ENCODE data around the gene EPB41L4A. TPM values are rescaled to one million over a fixed set of nuclear protein-coding genes. Genes with fewer than 3 reads are reported as not detected.

The EPB41L4A gene
- total RNA-seq, 1 experiment from 2014 or later, result 28.6 TPM

DNA sequence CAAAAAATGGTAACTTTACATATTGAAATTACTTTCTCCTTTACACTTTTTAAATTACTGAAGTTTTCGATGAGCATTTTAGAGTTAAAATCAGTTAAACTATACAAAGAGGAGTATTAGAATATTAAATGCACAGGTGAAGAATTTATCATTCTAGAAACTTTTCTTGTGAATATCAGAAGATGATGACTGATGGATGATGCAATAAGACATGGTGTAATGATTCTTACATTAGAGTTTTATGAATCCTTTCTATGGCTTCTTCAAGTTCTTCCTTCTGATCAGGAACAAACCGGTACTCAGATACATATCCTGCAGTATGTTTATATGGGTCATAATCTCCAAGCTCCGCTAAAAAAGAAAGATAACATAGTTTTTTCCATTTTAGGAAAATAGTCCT, 154.4 kb downstream of the EPB41L4A start:
- TF ChIP-seq, protein P1, sequence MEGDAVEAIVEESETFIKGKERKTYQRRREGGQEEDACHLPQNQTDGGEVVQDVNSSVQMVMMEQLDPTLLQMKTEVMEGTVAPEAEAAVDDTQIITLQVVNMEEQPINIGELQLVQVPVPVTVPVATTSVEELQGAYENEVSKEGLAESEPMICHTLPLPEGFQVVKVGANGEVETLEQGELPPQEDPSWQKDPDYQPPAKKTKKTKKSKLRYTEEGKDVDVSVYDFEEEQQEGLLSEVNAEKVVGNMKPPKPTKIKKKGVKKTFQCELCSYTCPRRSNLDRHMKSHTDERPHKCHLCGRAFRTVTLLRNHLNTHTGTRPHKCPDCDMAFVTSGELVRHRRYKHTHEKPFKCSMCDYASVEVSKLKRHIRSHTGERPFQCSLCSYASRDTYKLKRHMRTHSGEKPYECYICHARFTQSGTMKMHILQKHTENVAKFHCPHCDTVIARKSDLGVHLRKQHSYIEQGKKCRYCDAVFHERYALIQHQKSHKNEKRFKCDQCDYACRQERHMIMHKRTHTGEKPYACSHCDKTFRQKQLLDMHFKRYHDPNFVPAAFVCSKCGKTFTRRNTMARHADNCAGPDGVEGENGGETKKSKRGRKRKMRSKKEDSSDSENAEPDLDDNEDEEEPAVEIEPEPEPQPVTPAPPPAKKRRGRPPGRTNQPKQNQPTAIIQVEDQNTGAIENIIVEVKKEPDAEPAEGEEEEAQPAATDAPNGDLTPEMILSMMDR (IDR thresholded peaks at IDR 0.05; ENCODE audit: unreplicated experiment), result no peak
- no peak overlapping the region for H3K4me3 Mint-ChIP-seq (ENCODE audit: low read depth, unreplicated experiment)
- H3K27ac Mint-ChIP-seq (ENCODE audit: unreplicated experiment), result no peak overlapping the region
- intact Hi-C loops (cut with micrococcal nuclease; ENCODE audit: unreplicated experiment), result no loop called here
- no peaks in the 10 kb centered on the region for H3K27me3 Mint-ChIP-seq (ENCODE audit: unreplicated experiment)
- no peaks in the 10 kb centered on the region for H3K9me3 Mint-ChIP-seq (ENCODE audit: low read depth, unreplicated experiment)
- BruUV-seq (replicated peaks), result no TSS peak
- no peak for DNase-seq
- CTCF ChIA-PET, result no interaction called here
- H3K36me3 Mint-ChIP-seq (ENCODE audit: insufficient read depth, unreplicated experiment), result no peaks in the 10 kb centered on the region
- H3K4me1 Mint-ChIP-seq (ENCODE audit: low read depth, unreplicated experiment), result no peaks in the 10 kb centered on the region

DNA sequence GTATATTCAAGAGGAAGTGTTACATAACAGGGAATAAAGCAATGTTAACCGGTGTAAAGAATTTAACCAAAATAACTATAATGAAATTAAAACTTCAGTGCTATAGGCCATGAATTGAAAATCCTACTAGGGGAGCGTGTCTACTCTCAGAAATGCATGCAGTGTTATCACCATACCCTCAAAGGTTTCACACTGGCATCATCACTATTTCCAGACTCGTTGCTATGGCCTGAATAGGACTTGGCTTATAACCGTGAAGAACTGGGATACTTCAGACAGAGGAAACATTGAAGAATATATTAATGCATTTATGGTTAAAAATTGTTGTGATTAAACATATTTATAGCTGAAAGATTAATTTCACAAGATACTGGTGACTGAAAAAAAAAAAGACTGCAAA, 154.9 kb downstream of the EPB41L4A start:
- Mint-ChIP-seq H3K36me3 (ENCODE audit: insufficient read depth, unreplicated experiment) (no peaks in the 10 kb centered on the region), H3K9me3 (ENCODE audit: low read depth, unreplicated experiment) (no peaks in the 10 kb centered on the region), H3K27ac (ENCODE audit: unreplicated experiment) (no peak overlapping the region), H3K4me3 (ENCODE audit: low read depth, unreplicated experiment) (no peak overlapping the region), H3K4me1 (ENCODE audit: low read depth, unreplicated experiment) (no peaks in the 10 kb centered on the region), H3K27me3 (ENCODE audit: unreplicated experiment) (no peaks in the 10 kb centered on the region)
- BruUV-seq (replicated peaks), result no TSS peak
- intact Hi-C loops (cut with micrococcal nuclease; ENCODE audit: unreplicated experiment), result no loop called here
- TF ChIP-seq, protein P1 (IDR thresholded peaks at IDR 0.05; ENCODE audit: unreplicated experiment), result no peak
- DNase-seq, result no peak
- CTCF ChIA-PET, result no interaction called here

DNA sequence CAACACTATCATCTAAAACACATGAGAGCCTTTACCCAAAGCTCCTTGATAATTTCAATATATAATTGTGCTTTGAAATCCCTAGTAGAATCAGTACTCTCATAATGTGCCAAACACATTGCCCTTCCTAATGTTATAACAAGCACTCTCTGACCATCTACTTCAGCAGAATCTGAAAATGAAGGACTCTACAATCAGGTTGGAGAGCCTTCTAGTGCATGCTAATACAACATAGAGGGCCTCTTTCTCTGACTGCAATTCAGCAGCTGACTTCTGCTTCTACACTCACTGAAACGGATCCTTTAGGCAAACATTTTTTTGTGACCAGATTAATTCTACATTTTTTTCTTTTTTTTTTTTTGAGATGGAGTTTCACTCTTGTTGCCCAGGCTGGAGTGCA, 155.6 kb downstream of the EPB41L4A start:
- H3K9me3 Mint-ChIP-seq (ENCODE audit: low read depth, unreplicated experiment), result no peaks in the 10 kb centered on the region
- H3K27ac Mint-ChIP-seq (ENCODE audit: unreplicated experiment), result no peak overlapping the region
- TF ChIP-seq, protein P1 (IDR thresholded peaks at IDR 0.05; ENCODE audit: unreplicated experiment), result no peak
- H3K27me3 Mint-ChIP-seq (ENCODE audit: unreplicated experiment), result no peaks in the 10 kb centered on the region
- H3K36me3 Mint-ChIP-seq (ENCODE audit: insufficient read depth, unreplicated experiment), result no peaks in the 10 kb centered on the region
- no peak for DNase-seq
- BruUV-seq (replicated peaks), result no TSS peak
- CTCF ChIA-PET, result no interaction called here
- no peak overlapping the region for H3K4me3 Mint-ChIP-seq (ENCODE audit: low read depth, unreplicated experiment)
- no peaks in the 10 kb centered on the region for H3K4me1 Mint-ChIP-seq (ENCODE audit: low read depth, unreplicated experiment)
- intact Hi-C loops (cut with micrococcal nuclease; ENCODE audit: unreplicated experiment), result no loop called here

DNA sequence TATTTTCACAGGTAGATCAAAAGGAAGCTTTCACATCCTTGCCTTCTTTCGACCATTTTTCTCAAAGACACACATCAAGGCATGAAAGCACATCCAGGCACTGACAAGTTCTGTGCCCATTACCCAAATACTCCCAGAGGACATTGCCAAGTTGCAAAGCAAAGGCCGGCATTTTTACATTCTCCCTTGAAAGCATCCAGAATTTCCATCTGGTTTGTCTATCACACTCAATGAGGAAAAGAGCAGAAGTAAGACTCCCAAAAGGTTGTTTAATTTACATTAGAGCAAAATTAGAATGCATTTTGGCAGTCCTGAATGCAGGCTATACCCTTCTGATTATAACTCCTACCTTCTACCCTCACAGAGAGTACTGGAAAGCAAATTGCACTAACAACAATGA, 160.5 kb downstream of the EPB41L4A start:
- no peaks in the 10 kb centered on the region for H3K27me3 Mint-ChIP-seq (ENCODE audit: unreplicated experiment)
- no peaks in the 10 kb centered on the region for H3K4me1 Mint-ChIP-seq (ENCODE audit: low read depth, unreplicated experiment)
- TF ChIP-seq, protein P1 (IDR thresholded peaks at IDR 0.05; ENCODE audit: unreplicated experiment), result no peak
- intact Hi-C loops (cut with micrococcal nuclease; ENCODE audit: unreplicated experiment), result no loop called here
- no peak overlapping the region for H3K27ac Mint-ChIP-seq (ENCODE audit: unreplicated experiment)
- H3K9me3 Mint-ChIP-seq (ENCODE audit: low read depth, unreplicated experiment), result no peaks in the 10 kb centered on the region
- no TSS peak for BruUV-seq (replicated peaks)
- CTCF ChIA-PET, result no interaction called here
- no peak for DNase-seq
- no peak overlapping the region for H3K4me3 Mint-ChIP-seq (ENCODE audit: low read depth, unreplicated experiment)
- no peaks in the 10 kb centered on the region for H3K36me3 Mint-ChIP-seq (ENCODE audit: insufficient read depth, unreplicated experiment)
